Measurements from ENCODE around the gene MEDAG.

The MEDAG gene
- 0 to 0.11 (median 0) reads per million in 18 experiments for total RNA-seq

DNA sequence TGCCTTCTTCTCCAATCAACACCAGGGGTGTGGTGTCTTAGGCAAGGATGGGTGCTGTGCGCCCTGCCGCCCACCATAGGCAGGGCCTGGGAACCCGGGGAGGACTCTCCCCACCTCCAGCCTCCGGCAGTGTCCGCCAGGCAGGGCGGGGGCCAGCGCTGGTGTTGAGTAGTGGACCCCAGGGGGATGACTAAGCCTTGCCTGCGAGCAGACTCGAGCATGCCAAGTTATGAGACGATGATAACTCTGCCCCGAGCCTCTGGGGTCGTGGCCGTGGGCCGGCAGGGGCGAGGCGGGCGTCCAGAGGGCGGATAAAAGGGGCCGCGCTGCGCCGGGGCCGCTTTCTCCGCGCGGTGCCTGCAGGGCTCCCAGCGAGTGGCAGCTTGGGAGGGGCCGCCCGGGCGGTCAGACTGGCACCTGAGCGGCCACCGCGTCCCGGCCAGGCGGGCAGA is at the start of gene MEDAG:
TSS of gene MEDAG (plus strand) at position 340 of the 452 bp plus-strand sequence. CDS start 245 bp downstream, outside the sequence.
- no peak for DNase-seq

DNA sequence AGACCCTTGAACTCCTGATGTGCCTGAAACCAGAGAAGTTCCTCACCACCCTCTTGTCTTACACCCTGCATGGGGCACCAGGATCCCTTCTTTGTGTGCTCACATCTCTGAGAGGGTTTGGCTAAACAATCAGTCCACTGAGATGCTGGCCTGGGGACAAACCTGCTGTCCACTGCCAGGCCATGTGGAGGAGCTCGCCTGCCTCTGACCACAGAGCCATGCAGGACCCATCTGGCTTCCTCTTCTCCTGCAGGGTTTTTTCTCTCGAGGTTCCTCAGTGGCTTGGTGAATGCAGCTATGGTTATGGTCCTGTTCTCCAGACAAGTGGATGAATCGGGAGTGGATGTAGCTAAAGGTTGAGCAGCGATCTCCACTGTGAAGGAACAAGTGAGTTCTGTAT is 49.1 kb upstream of the MEDAG start:
- peak; percentile 20 to 52 for DNase-seq

DNA sequence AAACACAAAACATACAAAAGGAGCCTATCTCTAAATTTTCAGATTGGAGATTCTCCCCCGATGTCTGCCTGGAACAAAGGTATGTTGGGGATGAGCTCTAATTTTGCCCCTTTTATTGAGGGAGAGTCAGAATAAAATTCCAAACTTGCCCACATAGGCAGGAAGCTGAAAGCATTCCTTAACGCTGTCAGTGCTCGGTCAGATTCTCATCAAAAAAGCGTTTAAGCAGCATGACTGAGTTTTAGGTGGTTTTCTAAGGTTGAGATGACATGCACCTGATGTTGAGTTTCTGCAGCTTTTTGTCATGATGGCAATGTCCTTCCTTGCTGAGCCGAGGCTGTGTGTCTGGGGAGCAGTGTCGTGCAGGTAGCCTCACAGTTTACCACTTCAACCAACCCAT is 48.4 kb upstream of the MEDAG start:
- DNase-seq, result no peak

DNA sequence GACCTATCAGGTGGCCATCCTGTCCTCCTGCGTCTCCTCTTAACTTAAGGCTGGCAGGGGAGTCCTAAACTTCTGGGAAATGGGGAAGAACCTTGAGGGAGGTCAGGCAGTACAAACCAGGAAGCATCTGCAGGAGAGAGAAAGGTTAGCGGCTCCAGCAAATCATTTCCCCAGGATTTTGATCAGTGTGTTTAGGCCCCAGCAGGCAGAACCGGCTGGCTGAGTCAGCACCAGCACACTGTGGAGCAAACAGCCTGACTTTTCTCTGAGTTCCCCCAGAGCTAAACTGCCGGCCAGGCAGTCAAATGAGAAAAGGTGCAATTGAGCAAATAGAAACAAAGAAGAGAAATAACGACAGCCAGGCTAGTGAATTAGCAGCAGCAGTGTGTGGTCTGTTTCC is 46.7 kb upstream of the MEDAG start:
- DNase-seq, result no peak

DNA sequence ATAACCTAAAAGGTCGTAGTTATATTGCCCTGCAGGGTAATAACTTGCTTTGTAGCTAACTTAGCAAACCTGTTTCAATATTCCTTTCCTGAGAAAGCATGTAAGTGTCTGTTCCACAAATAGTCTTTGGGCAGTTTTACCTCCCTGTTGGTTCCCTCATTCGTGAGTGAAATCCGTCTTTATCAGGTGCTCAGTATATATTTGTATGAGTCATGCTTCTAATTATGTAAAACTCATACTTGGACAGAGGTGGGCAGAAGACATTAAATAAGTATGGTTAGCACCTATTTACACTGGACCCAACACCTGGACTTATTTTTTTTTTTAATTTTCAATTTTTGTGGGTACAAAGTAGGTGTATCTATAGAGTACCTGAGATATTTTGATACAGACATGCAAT is 44.9 kb upstream of the MEDAG start:
- DNase-seq, result no peak

DNA sequence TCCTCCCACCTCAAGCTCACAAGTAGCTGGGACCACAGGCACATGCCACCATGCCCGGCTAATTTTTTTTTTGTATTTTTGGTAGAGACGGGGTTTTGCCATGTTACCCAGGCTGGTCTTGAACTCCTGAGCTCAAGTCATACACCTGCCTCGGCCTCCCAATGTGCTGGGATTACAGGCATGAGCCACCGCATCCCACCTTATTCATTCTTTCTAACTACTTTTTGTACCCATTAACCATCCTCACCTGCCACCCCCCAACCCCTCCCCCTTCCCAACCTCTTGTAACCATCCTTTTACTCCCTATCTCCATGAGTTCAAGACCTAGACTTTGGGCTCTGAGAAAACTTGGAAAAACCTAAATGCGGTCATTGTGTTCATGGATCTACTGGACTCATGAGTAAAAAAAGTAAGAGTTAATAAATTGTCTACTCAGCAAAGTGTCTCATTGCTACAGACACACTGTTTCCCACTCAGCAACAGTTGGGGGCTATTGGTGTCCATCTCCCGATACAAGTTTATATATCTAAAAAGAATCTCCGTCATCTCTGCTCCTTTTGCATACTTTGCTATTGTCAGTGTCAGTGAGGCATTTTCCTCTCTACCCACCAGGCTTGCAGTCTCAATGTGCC is 44.1 kb upstream of the MEDAG start:
- no peak for DNase-seq

DNA sequence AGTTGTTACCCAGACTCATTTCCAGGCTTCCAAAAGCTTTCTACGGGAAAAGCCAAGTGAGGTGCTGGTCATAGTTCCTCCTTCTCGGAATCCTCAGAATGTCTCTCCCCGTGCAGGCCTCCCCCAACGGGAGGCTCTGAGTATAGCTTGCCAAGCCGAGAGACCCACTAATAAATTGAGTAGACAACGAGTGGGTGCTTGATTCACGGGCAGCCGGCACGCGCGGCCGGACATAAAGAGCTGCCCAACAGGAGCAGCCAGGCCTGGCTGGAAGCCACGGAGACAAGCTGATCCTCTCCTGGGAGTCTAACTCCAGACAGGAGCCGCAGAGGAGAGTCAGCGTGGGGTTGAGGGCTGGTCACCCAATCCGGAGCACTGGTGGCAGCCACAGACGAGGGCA is 43.4 kb upstream of the MEDAG start:
- DNase-seq, result no peak

DNA sequence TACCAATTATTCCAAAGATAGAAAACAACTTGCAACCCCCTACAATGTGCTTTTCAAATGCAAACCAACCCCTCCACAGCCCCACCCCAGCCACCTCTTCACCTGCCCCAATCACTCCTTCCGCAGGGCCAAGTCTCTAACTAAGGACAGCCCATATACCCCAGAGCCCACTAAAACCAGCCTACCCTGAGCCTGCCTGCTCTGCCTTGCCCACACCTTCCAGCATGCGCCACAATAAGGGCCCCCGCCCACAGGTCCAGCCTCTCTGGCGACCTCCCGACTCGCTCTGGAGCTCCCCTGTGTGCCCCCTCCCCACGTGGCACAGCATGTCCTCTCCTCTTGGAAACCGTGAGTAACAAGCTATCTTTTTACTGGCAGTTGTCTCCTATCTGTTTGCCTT is 42.8 kb upstream of the MEDAG start:
- no peak for DNase-seq

DNA sequence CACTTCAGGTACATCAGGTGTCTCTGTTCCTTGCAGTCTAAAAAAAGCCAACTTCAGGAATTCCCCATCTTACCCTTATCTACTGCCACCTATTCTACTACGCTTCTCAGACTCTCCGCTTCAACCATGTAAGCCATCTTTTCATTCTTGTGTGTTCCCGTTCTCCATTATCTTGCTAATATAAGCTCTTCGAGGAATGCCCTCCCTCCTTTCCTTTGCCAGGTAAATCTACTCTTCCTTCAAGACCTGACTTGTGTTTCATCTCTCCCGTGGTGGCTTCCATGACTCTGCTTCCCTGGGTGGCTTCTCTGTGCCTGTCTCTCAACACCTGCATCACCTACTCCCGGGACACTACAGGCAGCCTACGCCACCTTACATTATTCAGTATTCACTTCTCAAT is 42.3 kb upstream of the MEDAG start:
- no peak for DNase-seq

DNA sequence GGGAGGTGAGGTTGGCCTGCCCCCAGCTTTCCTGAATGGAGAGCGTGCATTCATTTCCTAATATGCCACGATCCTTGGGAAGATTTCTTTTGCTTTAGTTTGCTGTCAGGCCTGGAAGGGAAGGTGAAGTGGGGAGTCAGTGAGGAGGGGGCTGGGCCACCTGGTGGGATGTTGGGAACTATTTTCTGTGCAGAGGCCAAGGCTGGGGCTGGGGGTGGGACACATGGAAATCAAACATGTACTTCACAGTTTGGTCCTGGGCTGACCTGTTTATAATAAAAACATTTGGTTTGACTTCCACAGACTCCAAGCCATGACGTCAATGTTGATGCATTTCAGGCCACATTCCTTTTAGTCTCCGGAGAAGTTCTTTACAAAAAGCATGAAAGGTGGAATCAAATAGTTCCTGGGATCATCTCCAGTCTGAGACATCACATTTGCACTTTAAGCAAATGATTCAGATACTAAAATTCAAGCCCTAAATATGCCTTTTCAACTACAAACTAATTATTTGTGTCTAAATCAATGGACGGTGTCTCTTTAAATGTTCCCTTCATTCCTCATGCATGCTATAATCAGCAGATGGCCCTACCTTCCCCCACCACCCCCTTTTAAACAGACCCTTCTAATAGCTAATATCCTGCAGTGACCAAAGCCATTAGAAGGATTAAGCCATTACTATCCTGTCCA is 41.5 kb upstream of the MEDAG start:
- no peak for DNase-seq

DNA sequence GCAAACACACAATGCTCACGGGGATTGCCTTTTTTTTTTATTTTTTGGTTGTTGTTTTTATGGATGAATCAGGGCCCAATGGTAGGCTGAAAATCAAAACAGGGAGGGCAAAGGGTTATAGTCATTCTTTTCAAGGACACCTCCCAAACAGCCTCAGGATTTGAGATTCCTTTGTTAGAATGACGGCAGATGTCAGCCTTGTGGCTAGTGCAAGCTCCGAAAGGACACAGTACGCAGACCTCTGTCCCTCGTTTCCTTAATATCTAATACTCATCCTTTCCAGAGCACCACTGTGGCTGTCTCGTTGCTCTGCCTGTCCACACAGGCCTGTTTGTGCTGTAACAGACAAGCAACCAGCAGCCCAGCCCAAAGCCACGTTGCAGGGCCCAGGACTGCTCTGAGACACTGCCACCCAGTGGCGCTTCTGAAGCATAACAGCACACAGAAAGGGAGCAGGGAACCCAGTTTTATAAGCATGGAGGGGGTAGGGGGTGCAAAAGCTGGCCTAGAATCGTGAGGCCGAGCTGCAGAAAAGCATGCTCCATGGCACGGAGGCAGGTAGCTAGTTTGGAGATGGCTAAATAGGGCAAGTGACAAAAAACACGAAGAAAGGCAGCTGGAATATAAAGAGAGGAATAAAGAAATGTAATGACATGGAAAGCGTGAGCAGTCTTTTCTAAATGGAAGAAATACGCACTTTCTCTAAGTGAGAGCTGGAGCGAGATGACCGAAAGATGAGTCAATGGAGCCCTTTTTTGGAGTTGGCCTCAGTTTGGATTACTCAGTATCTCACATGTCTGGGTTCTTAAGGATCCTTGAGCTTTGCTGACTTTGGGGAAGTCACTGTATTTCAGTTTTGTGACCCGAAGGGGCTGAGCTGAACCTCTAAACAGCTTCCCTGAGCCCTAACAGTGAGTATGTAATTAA is 40.7 kb upstream of the MEDAG start:
- peak; percentile 69 to 86 for DNase-seq

DNA sequence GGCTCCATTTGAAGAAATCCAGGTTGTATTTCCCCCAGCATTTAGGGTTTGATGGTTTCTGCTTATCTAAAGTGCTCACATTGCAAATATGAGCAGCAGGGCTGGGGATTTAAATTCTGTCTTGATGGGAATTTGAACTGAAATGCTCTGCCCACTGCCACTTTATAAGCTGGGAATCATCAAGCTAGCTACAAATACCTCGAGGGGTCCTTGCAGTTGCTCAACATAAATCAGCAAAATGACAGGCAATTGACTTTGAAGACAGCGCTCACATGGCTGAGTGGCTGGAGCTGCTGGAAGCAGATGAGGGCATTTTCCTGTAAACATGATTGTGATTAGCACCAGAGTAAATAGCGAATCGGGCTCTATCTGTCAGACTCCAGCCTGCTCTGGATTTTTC is 39.4 kb upstream of the MEDAG start:
- DNase-seq, result no peak

DNA sequence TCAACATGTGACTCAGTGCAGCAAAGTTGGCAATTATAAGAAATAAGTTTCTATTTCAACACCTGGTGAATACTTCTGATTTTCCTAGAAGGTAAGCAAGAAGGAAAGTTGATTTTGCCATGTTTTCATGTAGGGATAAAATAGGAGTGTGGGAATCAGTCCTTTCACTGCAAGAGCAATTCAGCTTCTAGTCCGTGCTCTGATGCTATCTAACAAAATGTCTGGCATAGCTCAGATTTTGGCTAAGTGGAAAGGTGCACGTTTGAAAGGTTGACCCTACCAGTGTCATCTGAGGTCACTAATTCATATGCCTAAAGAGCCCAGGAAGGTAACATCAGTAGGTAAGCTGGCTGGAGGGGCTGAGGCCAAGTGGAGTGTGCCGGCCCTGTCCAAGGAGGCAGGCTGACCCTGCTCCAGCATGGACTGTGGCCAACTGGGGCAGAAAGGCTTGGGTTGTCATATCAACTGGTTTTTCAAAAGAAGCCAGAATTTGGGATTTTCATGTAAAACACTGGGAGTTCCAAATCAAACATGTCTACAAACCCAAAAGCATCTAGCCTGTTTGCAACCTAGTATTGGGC is 38.9 kb upstream of the MEDAG start:
- no peak for DNase-seq

DNA sequence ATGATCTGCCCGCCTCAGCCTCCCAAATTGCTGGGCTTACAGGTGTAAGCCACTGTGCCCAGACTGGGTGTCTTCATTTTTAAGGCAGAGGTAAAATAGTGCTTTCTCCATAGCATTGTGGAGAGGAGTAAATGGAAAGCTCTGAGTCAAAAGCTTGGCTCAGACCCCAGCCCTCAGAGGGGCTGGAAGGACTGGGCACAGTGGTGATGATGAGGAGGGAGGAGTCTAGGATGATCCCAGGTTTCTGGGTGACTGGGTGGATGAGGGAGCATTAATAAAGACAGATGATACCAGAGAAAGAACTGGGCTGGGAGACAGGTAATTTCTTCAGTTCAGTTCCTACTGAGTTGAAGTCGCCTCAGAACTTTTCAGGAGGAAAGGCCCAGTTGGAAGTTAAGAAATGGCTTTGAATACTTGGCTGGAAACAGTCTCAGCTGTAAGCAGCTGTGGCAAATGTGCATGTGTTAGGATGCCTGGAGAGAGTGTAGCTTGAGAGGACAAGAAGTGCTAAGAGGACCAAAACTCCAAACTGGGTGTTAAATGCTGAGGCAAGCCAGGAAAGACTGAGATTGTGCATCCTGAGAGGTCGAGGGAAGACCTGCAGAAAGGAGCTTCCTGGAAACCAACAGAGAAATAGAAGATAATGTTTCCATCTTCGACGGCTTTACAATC is 37.1 kb upstream of the MEDAG start:
- DNase-seq, result no peak

DNA sequence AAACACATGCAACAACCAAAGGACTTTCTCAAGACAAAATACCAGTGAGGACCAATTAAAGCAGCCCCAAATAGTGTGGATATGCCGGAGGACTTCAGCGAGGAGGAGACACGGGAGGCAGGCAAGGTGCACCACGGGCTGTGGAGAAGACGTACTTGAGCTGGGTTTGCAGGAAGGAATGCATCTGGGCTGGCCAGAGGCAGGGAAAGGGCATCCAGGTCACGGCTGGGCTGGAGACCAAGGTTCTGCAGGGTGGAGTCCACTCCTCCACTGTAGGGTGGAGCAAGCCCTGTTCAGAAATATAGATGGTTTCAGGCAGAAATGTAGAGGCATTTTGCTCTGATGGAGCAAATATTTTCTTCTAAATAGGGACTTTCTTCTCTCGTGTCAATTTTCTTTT is 36.6 kb upstream of the MEDAG start:
- no peak for DNase-seq

DNA sequence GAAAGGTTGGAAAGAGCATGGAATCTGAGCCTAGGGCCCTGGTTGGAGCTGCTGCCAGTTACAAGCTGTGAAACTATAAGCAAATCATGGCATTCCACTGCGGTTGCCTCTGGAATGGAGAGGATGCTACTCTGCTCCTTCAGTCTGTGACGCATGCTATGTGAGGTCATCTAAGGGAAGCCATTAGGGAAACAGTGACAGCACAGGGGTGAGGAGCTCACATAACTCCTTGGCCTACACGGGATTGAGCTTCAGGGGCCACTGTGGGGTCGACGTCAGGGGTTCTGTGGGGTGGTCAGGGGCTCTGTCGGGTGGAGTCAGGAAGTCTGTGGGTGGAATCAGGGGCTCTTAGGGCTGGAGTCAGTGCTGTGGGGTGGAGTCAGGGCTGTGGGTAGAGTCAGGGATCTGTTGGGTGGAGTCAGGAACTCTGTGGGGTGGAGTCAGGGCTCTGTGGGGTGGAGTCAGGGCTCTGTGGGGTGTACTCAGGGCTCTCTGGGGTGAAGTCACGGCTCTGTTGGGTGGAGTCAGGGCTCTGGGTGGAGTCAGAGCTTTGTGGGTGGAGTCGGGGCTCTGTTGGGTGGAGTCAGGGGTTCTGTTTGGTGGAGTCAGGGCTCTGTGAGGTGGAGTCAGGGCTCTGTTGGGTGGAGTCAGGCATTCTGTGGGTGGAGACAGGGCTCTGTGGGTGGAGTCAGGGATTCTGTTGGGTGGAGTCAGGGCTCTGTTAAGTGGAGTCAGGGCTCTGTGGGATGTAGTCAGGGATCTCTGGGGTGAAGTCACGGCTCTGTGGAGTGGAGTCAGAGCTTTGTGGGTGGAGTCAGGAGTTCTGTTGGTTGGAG is 35.8 kb upstream of the MEDAG start:
- peak; percentile 64 to 80 for DNase-seq

DNA sequence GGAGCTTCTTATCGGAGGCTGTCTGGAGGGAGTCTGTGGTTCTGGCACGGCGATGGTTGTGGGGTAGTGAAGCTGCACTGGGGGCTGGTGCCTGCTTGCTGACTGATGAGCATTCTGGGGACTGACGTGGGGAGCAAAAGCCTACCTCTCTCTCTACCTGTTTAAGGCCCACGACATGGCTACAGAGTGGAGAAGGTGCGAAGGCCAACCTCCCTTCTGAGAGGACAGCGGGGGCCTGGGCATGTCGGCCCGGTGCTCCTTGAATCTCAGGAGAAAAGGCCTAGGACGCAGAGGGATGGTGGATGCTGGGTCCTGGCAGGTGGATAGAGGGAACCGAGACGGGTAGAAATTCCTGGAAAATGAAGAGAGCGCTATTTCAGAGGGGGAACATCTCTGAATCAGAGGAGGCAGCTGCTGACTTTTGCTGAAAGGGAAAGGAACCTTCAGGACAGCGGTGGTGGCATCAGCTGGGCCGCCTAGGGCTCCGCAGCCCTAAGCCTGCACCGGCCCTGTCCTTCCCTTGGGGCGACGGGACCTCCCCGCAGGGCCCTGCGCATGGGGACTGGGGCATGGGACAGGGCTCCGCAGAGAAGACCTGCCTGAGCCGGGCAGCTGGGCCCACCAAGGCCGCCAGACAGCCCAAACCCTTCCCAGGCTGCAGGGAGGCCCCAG is 35.0 kb upstream of the MEDAG start:
- DNase-seq, result no peak

DNA sequence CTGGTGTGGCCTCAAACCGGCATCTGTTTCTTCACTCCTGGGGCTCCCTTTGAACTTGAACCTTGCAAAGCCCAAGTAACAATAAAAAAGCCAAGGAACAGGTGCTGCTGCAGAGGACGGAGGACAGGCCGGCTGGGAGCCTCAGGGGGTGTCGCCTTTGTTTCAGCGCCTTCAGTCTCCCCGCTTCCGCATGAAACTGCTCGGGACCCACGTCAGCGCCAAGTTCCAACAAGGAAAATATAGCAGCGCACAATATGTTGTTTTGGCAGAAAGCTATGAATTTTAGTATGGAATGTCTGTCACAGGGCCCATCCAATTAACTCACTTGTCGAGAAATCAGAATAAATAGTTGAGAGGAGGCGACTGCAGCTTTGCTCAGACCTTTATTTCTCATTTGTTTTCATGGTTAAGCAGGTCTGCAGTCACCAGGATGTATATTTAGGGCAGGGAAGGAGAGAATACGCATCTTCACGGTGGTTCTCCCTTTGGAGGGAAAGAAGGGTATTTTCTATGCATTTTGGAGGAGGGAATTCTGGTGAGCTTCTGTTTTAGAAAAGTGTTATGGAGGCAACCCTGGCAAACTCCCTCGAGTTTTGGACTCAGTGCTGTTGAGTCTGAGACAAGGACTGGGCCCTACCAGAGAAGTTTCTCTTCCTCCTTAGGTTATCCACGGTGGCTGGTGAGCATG is 34.3 kb upstream of the MEDAG start:
- no peak for DNase-seq

DNA sequence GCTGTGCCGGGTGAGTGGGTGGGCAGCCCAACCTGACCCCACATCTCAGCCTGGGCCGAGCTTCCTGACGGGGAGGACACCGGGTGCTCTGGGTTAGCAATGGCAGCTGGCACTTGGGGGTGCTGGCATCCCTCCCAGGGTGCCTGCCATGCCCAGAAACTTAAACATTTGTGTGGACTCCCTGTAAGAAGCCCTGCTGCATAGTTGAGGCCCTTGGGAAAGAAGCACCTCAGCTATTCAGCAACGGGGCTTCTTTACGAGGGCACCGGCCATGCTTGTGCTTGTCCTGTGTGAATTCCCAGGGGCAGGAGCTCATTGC is 33.8 kb upstream of the MEDAG start:
- peak in 1 of 2 donors; percentile 43 for DNase-seq

DNA sequence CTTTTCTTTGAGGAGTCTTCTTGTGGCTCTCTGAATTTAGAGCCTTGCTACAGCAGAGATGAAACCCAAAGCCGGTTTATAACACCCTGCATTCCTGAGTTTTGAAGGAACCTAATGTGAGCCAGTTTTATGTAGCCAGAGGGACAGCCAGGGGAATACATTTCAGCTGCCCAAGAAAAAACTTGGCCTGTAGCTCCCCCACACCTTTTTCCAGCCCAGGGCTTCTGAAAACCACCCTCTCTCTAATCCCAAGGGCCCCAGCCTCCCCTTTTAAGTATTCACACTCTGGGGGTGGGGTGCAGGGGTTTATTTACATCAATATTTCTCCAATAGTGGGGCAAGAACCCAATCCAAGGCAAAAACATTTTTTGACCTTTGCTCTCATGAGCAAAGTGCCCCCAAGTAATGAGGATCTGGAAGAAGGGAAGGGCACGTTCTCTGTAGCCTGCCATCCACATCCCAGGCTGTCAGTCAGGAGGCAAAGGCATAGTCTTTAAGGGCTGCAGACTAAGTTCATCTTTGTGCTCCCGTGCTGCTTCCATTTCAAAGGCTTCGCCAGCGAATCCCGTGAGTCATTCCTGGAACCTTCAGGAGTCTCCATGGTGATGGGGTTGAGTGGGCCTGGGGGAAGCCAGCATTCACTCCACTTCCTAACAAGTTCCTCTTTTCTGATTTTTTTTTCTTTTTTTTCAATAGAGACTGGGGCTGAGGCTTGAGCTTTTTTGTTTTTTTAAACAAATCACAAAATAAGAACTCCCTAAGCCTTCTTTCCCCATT is 33.2 kb upstream of the MEDAG start:
- peak; percentile 84 to 89 for DNase-seq
